SH-SY5Y (cell line): ENCODE data around the gene PLEK2.

Experiments
- GATA2 ChIP-seq: IDR thresholded peaks from 2 replicates; pipeline ENCODE4 v1.6.1; 2011; ENCODE audit warnings: mild to moderate bottlenecking, low read depth, low read length
- GATA3 ChIP-seq: IDR thresholded peaks from 2 replicates; pipeline ENCODE4 v1.6.1; 2011; ENCODE audit warnings: low read depth, mild to moderate bottlenecking, low read length, moderate library complexity

DNA sequence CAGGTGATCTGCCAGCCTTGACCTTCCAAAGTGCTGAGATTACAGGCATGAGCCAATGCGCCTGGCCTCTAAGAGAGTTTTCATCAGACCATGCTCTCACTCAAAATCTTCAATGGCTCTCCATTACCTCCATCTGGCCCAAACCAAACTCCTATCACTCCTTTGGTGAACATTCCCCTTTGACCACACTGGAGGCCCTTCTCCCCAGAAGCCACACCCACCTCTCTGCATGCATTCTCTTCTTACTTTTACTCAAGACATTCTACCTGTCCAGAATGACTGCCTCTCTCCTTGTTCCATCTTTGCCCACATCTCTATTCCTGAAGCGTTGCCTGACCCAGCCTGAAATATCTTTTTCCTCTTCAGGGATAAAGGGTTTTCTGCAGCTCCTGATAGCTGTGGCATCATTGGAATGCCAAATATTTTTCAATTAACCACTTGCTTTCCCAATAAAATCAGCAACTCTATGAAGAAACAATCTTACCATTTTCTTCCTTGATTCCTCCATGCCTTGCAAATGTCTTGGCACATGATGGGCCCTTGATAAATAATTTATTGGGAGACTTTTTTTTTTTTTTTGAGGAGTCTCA is 15.5 kb downstream of the PLEK2 start:
- TF ChIP-seq GATA2 (no peak), GATA3 (no peak)
